Endothelial cell of umbilical vein (primary cell): Measurements from ENCODE around the gene GPR17.

Source experiments
- EZH2 ChIP-seq: IDR thresholded peaks from 2 replicates; pipeline ENCODE4 v1.6.1; 2012; ENCODE audit warnings: borderline replicate concordance, low read depth, mild to moderate bottlenecking, moderate library complexity, low read length, inconsistent platforms; ENCODE audit not compliant: severe bottlenecking
- MYC ChIP-seq: IDR thresholded peaks from one replicate; pipeline ENCODE4 v1.6.1; 2011; ENCODE audit warnings: mild to moderate bottlenecking, low read depth, low read length
- POLR2AphosphoS5 ChIP-seq: IDR thresholded peaks from 2 replicates; pipeline ENCODE4 v1.6.1; 2012; ENCODE audit warnings: low read depth, mild to moderate bottlenecking, control low read depth, low read length, moderate library complexity; ENCODE audit not compliant: insufficient read depth
- TF ChIP-seq, protein P1 (sequence below), 2 donors: IDR thresholded peaks; 1 replicate in 1 of 2; 2 replicates in 1 of 2; pipeline ENCODE4 v1.5.1; 2011; ENCODE audit warnings: low read length in 2 of 2, mild to moderate bottlenecking in 2 of 2, moderate library complexity in 2 of 2, control low read depth in 1 of 2, inconsistent platforms in 1 of 2, low read depth in 1 of 2; ENCODE audit not compliant: insufficient read depth in 1 of 2; ENCODE audit errors: extremely low read depth in 1 of 2

DNA sequence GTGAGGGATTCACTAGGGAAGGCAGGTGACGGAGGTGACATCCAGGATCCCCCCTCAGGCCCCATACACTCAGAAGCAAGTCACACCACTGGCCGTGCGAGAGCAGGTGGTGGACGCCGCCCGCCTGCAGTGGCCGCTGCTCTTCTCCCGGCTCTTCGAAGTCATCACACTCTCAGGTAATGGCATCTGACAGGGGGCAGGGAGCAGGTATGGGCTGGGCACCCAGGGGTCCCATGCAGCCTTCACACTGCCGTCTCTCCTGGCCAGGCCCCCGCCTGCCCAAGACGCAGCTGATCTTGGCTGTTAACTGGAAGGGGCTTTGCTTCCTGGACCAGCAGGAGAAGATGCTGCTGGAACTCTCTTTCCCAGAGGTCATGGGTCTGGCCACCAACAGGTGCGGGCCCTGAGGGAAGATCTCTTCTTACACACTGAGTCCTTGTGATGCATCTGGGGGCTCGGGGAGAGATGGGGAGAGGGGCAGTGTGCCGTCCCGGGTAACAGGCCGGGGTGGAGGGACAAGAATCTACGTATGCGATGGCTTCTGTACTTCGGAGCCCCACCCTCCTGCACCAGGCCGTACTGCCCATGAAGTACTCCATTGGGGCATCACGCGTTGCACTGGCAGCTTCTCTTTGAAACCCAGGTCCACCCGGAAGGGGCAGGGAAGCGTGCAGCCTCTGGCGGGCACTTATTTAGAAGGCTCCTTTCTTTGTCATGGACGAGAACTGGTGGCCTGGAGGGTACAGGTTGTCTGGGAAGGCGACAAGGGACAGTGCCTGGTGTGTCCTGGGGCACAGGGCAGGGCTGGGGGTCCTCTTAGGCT, 18.8 kb upstream of the GPR17 start:
- TF ChIP-seq POLR2AphosphoS5 (no peak), MYC (no peak), EZH2 (no peak)
- TF ChIP-seq, protein P1, sequence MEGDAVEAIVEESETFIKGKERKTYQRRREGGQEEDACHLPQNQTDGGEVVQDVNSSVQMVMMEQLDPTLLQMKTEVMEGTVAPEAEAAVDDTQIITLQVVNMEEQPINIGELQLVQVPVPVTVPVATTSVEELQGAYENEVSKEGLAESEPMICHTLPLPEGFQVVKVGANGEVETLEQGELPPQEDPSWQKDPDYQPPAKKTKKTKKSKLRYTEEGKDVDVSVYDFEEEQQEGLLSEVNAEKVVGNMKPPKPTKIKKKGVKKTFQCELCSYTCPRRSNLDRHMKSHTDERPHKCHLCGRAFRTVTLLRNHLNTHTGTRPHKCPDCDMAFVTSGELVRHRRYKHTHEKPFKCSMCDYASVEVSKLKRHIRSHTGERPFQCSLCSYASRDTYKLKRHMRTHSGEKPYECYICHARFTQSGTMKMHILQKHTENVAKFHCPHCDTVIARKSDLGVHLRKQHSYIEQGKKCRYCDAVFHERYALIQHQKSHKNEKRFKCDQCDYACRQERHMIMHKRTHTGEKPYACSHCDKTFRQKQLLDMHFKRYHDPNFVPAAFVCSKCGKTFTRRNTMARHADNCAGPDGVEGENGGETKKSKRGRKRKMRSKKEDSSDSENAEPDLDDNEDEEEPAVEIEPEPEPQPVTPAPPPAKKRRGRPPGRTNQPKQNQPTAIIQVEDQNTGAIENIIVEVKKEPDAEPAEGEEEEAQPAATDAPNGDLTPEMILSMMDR (IDR thresholded peaks at IDR 0.05; ENCODE audit: extremely low read depth in 1 of 2, insufficient read depth in 1 of 2, low read depth in 1 of 2, low read length in 2 of 2), result no peak
